A549 (cell line): ENCODE results near the gene SYPL1. TPM values are rescaled to one million over a fixed set of nuclear protein-coding genes. Genes with fewer than 3 reads are reported as not detected.

Experiments
- ATAC-seq, 2 experiments: fragments of 200-7000 bp in 1 of 2; fragments of >200 bp in 1 of 2; cut with Nextera tagmentation in 1 of 2; cut with Tn5 transposase in 1 of 2; 3 replicates each; pipeline versions ENCODE4 v1.8.0 to v1.9.1; 2018 to 2020; ENCODE audit warnings: mild to moderate bottlenecking in 1 of 2, moderate library complexity in 1 of 2
- CTCF ChIA-PET: fragments of 300-600 bp; sonication (Branson Sonifier 250); formaldehyde crosslinking; extraction: SDS; loops from one replicate; lab custom pipeline; 2021; ENCODE audit warnings: antibody characterized with exemption, inconsistent platforms; lab: Yijun Ruan, JAX
- POLR2A ChIA-PET: fragments of 350-600 bp; formaldehyde crosslinking; extraction: SDS; loops from one replicate; lab custom pipeline; 2021; ENCODE audit warnings: antibody characterized with exemption, inconsistent platforms; lab: Yijun Ruan, JAX
- DNase-seq, 2 experiments: peaks; one replicate each; pipeline versions ENCODE4 v3.0.0 to v3.0.0-alpha.2; 2011 to 2016; ENCODE audit warnings: low read depth in 1 of 2, low spot score in 1 of 2
- FAIRE-seq: peaks from 2 replicates; lab custom pipeline; 2011; peaks lifted over from hg19 to GRCh38; lab: Jason Lieb, UNC
- H3K27ac ChIP-seq, 2 experiments: fragments of >200 bp; sonication (Bioruptor Twin); formaldehyde crosslinking; 3 replicates each; pipeline ENCODE4 v1.5.1; 2016 to 2017
- H3K4me1 ChIP-seq: fragments of >200 bp; sonication (Bioruptor Twin); formaldehyde crosslinking; 3 replicates; pipeline ENCODE4 v1.6.1; 2016
- H3K4me2 ChIP-seq: fragments of >200 bp; sonication (Bioruptor Twin); formaldehyde crosslinking; 3 replicates; pipeline ENCODE4 v1.6.1; 2016
- H3K4me3 ChIP-seq: fragments of >200 bp; sonication (Bioruptor Twin); formaldehyde crosslinking; 3 replicates; pipeline ENCODE4 v1.5.1; 2016
- H3K9me3 ChIP-seq: fragments of >200 bp; sonication (Bioruptor Twin); formaldehyde crosslinking; 3 replicates; pipeline ENCODE4 v1.6.1; 2016
- BHLHE40 ChIP-seq: IDR thresholded peaks from 2 replicates; pipeline ENCODE4 v1.6.1; 2012; ENCODE audit warnings: low read depth, low read length, inconsistent platforms
- CBX2 ChIP-seq: fragments of 200-600 bp; sonication (generic); IDR thresholded peaks from 2 replicates; pipeline ENCODE4 v1.6.1; 2016; ENCODE audit warnings: low read depth, mild to moderate bottlenecking, borderline replicate concordance
- CEBPB ChIP-seq, 2 experiments: fragments of >200 bp in 1 of 2; sonication (Bioruptor Twin) in 1 of 2; formaldehyde crosslinking in 1 of 2; IDR thresholded peaks; 2 replicates each; pipeline ENCODE4 v1.6.1; 2012 to 2016
- EHMT2 ChIP-seq: fragments of 200-600 bp; sonication (generic); IDR thresholded peaks from 2 replicates; pipeline ENCODE4 v1.6.1; 2016; ENCODE audit warnings: antibody characterized with exemption, low read depth, mild to moderate bottlenecking, moderate library complexity
- ELK1 ChIP-seq: fragments of 150-350 bp; IDR thresholded peaks from 2 replicates; pipeline ENCODE4 v1.6.1; 2014; ENCODE audit warnings: low read depth, mild to moderate bottlenecking, low read length
- FOSB ChIP-seq: fragments of 250-450 bp; sonication (Bioruptor Pico); IDR thresholded peaks from 2 replicates; pipeline ENCODE4 v1.5.0; 2020; ENCODE audit warnings: mild to moderate bottlenecking, moderate library complexity
- FOXS1 ChIP-seq: fragments of 250-450 bp; sonication (Bioruptor Pico); IDR thresholded peaks from 2 replicates; pipeline ENCODE4 v1.5.0; 2020; ENCODE audit warnings: mild to moderate bottlenecking, moderate library complexity
- HEYL ChIP-seq: fragments of 250-450 bp; sonication (Bioruptor Pico); IDR thresholded peaks from 2 replicates; pipeline ENCODE4 v1.8.0; 2021; ENCODE audit warnings: mild to moderate bottlenecking, moderate library complexity
- HOXB13 ChIP-seq: fragments of 250-450 bp; sonication (Bioruptor Pico); IDR thresholded peaks from 2 replicates; pipeline ENCODE4 v1.5.0; 2020; ENCODE audit warnings: low read depth, mild to moderate bottlenecking, moderate library complexity
- JUN ChIP-seq, 2 experiments: fragments of >200 bp; sonication (Bioruptor Twin); formaldehyde crosslinking; IDR thresholded peaks; 2 replicates in 1 of 2; 3 replicates in 1 of 2; pipeline ENCODE4 v1.6.1; 2016 to 2017
- KDM5A ChIP-seq: fragments of 200-600 bp; sonication (generic); IDR thresholded peaks from 2 replicates; pipeline ENCODE4 v1.6.1; 2016; ENCODE audit warnings: antibody characterized with exemption, mild to moderate bottlenecking
- MAFK ChIP-seq: fragments of 450-650 bp; IDR thresholded peaks from 2 replicates; pipeline ENCODE4 v1.6.1; 2014; ENCODE audit not compliant: partially characterized antibody
- MAX ChIP-seq: IDR thresholded peaks from 2 replicates; pipeline ENCODE4 v1.6.1; 2012
- MAZ ChIP-seq: fragments of 150-350 bp; IDR thresholded peaks from 2 replicates; pipeline ENCODE4 v1.6.1; 2014; ENCODE audit warnings: antibody characterized with exemption, low read depth, low read length, borderline replicate concordance
- MYC ChIP-seq: IDR thresholded peaks from 2 replicates; pipeline ENCODE4 v1.6.1; 2012; ENCODE audit warnings: mild to moderate bottlenecking, inconsistent platforms, low read length, improper control_type of control experiment, borderline replicate concordance
- NFE2L2 ChIP-seq: fragments of 150-350 bp; conservative IDR thresholded peaks from 2 replicates; pipeline ENCODE4 v1.6.1; 2014; ENCODE audit warnings: low read length
- NPAS2 ChIP-seq: fragments of 250-450 bp; sonication (Bioruptor Pico); IDR thresholded peaks from 2 replicates; pipeline ENCODE4 v1.8.0; 2022; ENCODE audit warnings: mild to moderate bottlenecking, moderate library complexity, borderline replicate concordance
- NR3C1 ChIP-seq: fragments of >200 bp; sonication (Bioruptor Twin); formaldehyde crosslinking; IDR thresholded peaks from 3 replicates; pipeline ENCODE4 v1.6.1; 2017
- RFX5 ChIP-seq: fragments of 450-650 bp; IDR thresholded peaks from 2 replicates; pipeline ENCODE4 v1.7.1; 2014; ENCODE audit warnings: antibody characterized with exemption, mild to moderate bottlenecking, moderate library complexity
- RNF2 ChIP-seq: fragments of 200-600 bp; sonication (generic); IDR thresholded peaks from 2 replicates; pipeline ENCODE4 v1.6.1; 2016; ENCODE audit warnings: low read depth, mild to moderate bottlenecking, antibody characterized with exemption, moderate library complexity, borderline replicate concordance
- SREBF2 ChIP-seq: fragments of 450-650 bp; IDR thresholded peaks from 2 replicates; pipeline ENCODE4 v1.6.1; 2014; ENCODE audit warnings: mild to moderate bottlenecking, moderate library complexity
- ZFP36 ChIP-seq: fragments of 450-650 bp; IDR thresholded peaks from 2 replicates; pipeline ENCODE4 v1.6.1; 2014; ENCODE audit warnings: borderline replicate concordance; ENCODE audit not compliant: partially characterized antibody
- ZNF302 ChIP-seq: fragments of 250-450 bp; sonication (Bioruptor Pico); IDR thresholded peaks from 2 replicates; pipeline ENCODE4 v1.9.0; 2021; ENCODE audit warnings: inconsistent platforms, mild to moderate bottlenecking, moderate library complexity
- WGBS: methylation state at CpG from one replicate; pipeline ENCODE4 v1.1.6; 2017; ENCODE audit errors: missing lambda C conversion rate; 5-methylcytosine and 5-hydroxymethylcytosine counted together
- polyA plus RNA-seq, 4 experiments: library from polyadenylated mRNA; depleted of rRNA in 3 of 4; stranded (reverse); fragments of >200 nt; fragmentation: RNase III in 1 of 4; extraction: RNeasy Plus Mini Kit Qiagen cat#74134 plus additional on column Dnase treatment in 1 of 4; gene quantifications; 2 replicates in 3 of 4; 3 replicates in 1 of 4; pipeline ENCODE4 v1.2.3, GENCODE V29; 2011 to 2017
- TF ChIP-seq, protein P1 (sequence below): fragments of 250-450 bp; sonication (Bioruptor Pico); IDR thresholded peaks from 2 replicates; pipeline ENCODE4 v1.5.0; 2020; ENCODE audit warnings: low read depth, mild to moderate bottlenecking, moderate library complexity
- TF ChIP-seq, protein P2 (sequence below): IDR thresholded peaks from 2 replicates; pipeline ENCODE4 v1.6.1; 2012; ENCODE audit warnings: low read depth, borderline replicate concordance

SYPL1 gene
- polyA plus RNA-seq, 2 of the 4 experiments (the other 2 are of a cell fraction), result 102 to 131 TPM

DNA sequence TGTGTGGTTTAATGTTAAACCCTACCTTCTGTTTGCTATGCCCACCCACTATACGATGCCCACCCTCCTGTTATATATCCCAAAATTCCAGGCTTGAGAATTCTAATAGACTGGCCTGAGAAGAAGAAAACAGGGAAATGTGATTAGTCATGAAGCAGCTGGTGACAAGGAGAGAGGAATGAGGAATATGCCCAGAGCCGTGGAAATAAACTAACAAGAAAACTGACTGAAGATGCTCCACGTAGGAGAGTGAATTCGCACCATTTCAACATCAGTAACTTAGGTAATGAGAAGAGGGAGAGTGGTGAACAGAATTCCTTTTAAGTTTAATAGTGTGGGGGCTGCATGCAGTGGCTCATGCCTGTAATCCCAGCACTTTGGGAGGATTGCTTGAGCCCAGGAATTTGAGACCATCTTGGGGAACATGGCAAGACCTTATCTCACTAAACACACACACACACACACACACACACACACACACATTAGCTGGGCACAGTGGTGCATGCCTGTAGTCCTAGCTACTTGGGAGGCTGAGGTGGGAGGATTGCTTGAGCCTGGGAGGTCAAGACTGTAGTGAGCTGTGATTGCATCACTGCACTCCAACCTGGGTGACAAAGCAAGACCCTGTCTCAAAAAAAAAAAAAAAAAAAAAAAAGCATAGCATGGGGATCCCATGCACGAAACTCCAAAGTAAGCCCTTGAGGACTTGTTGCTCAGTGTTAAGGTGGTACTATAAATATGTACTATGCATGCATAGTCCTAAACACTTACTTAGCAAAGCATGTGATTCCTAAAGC is 16.1 kb upstream of the SYPL1 start:
- Histone ChIP-seq H3K4me1 (peaks cover 7% of the 10 kb centered on the region; the same call in 2 of the 3 replicates), H3K4me2 (no peak overlapping the region), H3K27ac (no peak overlapping the region), H3K9me3 (no peaks in the 10 kb centered on the region), H3K4me3 (no peak overlapping the region)
- CTCF ChIA-PET, result interaction anchor here (0.7 kb wide), 2 partner anchors 10 to 368 kb away, joined by 3 read pairs; no protein-coding TSS in a partner anchor
- FAIRE-seq (no peak), DNase-seq (no peak), ATAC-seq (no peak)
- no peak for TF ChIP-seq SREBF2
- TF ChIP-seq ZFP36, result no peak
- TF ChIP-seq MAX, result no peak
- TF ChIP-seq, protein P1, sequence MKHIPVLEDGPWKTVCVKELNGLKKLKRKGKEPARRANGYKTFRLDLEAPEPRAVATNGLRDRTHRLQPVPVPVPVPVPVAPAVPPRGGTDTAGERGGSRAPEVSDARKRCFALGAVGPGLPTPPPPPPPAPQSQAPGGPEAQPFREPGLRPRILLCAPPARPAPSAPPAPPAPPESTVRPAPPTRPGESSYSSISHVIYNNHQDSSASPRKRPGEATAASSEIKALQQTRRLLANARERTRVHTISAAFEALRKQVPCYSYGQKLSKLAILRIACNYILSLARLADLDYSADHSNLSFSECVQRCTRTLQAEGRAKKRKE (CRISPR knock-in tag), result no peak
- no peak for TF ChIP-seq JUN (IDR thresholded peaks at IDR 0.05)
- no peak for TF ChIP-seq RNF2
- no peak for TF ChIP-seq CEBPB (IDR thresholded peaks at IDR 0.05)
- no peak for TF ChIP-seq NPAS2 (CRISPR knock-in tag)
- no peak for TF ChIP-seq MAFK
- TF ChIP-seq EHMT2, result no peak
- no peak for TF ChIP-seq RFX5
- no peak for TF ChIP-seq FOXS1
- no peak for TF ChIP-seq ZNF302 (CRISPR knock-in tag)
- TF ChIP-seq, protein P2, sequence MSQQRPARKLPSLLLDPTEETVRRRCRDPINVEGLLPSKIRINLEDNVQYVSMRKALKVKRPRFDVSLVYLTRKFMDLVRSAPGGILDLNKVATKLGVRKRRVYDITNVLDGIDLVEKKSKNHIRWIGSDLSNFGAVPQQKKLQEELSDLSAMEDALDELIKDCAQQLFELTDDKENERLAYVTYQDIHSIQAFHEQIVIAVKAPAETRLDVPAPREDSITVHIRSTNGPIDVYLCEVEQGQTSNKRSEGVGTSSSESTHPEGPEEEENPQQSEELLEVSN, result no peak
- no peak for TF ChIP-seq MAZ
- no peak for TF ChIP-seq MYC
- POLR2A ChIA-PET, result no interaction called here
- WGBS, result 66% methylated on average over 5 of the region's 5 CpGs

GRCh38 chr7:106126170-106126938 is 14.2 kb upstream of the SYPL1 start:
- DNase-seq, result peak in 1 of 2 experiments; percentile 20
- FAIRE-seq, result no peak
- Histone ChIP-seq H3K4me2 (peak overlapping the region; percentile 12; the same call in 2 of the 3 replicates), H3K4me1 (peaks cover 7% of the 10 kb centered on the region; the same call in 2 of the 3 replicates), H3K9me3 (no peaks in the 10 kb centered on the region), H3K27ac (no peak overlapping the region), H3K4me3 (no peak overlapping the region)
- peak in 1 of 2 experiments; percentile 36; a peak in 2 of 6 replicates for ATAC-seq
- CTCF ChIA-PET, result interaction anchor here (0.7 to 1.9 kb wide), 5 partner anchors 13 to 70 kb away, joined by 3 to 5 read pairs (median 3); no protein-coding TSS in a partner anchor
- 50% methylated on average over 7 of the region's 7 CpGs for WGBS
- TF ChIP-seq NFE2L2, result no peak
- no peak for TF ChIP-seq ELK1
- TF ChIP-seq KDM5A, result no peak
- TF ChIP-seq MAFK, result no peak
- TF ChIP-seq MAZ, result no peak
- TF ChIP-seq HOXB13 (CRISPR knock-in tag), result no peak
- no peak for TF ChIP-seq FOSB (CRISPR knock-in tag)
- no peak for TF ChIP-seq NR3C1
- TF ChIP-seq CBX2, result no peak
- no peak for TF ChIP-seq HEYL
- no peak for TF ChIP-seq BHLHE40
- no peak for TF ChIP-seq RFX5
- POLR2A ChIA-PET, result interaction anchor here (2.3 kb wide), 1 partner anchor 14 kb away, joined by 6 read pairs; the partner anchor contains the start of gene SYPL1
